Epithelial cell of umbilical artery (primary cell): ENCODE measurements around the gene TTC21B. TPM values are rescaled to one million over a fixed set of nuclear protein-coding genes. Genes with fewer than 3 reads are reported as not detected.

Experiments used
- total RNA-seq: library from RNA; depleted of rRNA; stranded (reverse); fragments of >200 nt; gene quantifications from 2 replicates; pipeline ENCODE4 v1.2.3, GENCODE V29; 2014

TTC21B gene
- total RNA-seq: 21.0 and 24.7 TPM in 2 replicates

GRCh38 chr2:165953655-165954606 lies at the start of gene TTC21B:
Gene TTC21B (minus strand): TSS chr2:165953776. CDS start chr2:165953705, 71 bp downstream.

Other genes with a start within 250 kb of the TTC21B start
- 0.32 TPM in 1 of 2 replicates, not detected in the other for gene GALNT3, start 159.5 kb downstream of the TTC21B start, total RNA-seq
- gene SCN1A, start 174.2 kb upstream of the TTC21B start, total RNA-seq: under 0.01 TPM in 1 of 2 replicates, not detected in the other